ENCODE measurements around the gene ANKRD13D. TPM values are rescaled to one million over a fixed set of nuclear protein-coding genes. Genes with fewer than 3 reads are reported as not detected.

ANKRD13D gene
- polyA plus RNA-seq, 1 of the 3 experiments (the other 2 are of a cell fraction), result 50.2 TPM

DNA sequence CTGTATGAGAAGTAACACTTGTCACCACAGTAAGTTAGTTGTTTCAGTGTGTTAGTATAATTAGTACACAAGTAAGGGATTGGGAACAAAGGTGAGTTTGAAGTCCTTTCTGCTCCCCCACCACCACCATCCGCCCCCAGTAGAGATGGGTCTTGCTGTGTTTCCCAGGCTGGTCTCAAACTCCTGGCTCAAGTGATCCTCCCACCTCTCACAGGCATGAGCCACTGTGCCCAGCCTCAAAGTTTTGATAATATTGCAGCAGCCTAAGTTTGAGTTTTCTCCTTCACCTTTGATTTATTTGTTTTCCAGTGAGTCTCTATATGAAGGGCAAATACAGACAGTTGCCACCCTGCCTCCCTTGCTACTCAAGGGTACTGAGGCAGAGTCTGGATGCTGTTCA is 46.6 kb upstream of the ANKRD13D start:
- peak overlapping the region; percentile 9 to 18; a peak in 3 of 4 replicates for H3K27ac ChIP-seq (ENCODE audit: low read depth in 2 of 2, low read length in 1 of 2)
- H3K9me2 ChIP-seq, result no peaks in the 10 kb centered on the region
- no CpG with 5 or more reads among the region's 1 CpG for WGBS (ENCODE audit: low lambda C conversion rate)
- H4K20me1 ChIP-seq (ENCODE audit: insufficient read depth), result peaks cover 29% of the 10 kb centered on the region
- peak overlapping the region; percentile 99 for H3K4me2 ChIP-seq
- ChIA-PET CTCF (interaction anchor here (0.7 to 1.8 kb wide), 2 partner anchors 19 to 140 kb away, joined by 3 to 10 read pairs; no protein-coding TSS in a partner anchor), POLR2A (no interaction called here)
- peak overlapping the region; percentile 0 to 89; a peak in 1 of 4 replicates for H3K4me3 ChIP-seq (ENCODE audit: low read depth in 2 of 2, low read length in 1 of 2)
- TF ChIP-seq TEAD4 (IDR thresholded peaks at IDR 0.05; ENCODE audit: borderline replicate concordance, insufficient read depth) (no peak), FOXJ3 (CRISPR knock-in tag; IDR thresholded peaks at IDR 0.05) (no peak), TCF12 (IDR thresholded peaks at IDR 0.05) (no peak), MXI1 (IDR thresholded peaks at IDR 0.05; ENCODE audit: low read depth, low read length) (no peak), GATA2 (CRISPR knock-in tag; IDR thresholded peaks at IDR 0.05) (no peak), YY1 (IDR thresholded peaks at IDR 0.05; ENCODE audit: low read depth) (no peak), SIN3A (IDR thresholded peaks at IDR 0.05; ENCODE audit: borderline replicate concordance, low read depth, low read length) (no peak)
- TF ChIP-seq, protein P1, sequence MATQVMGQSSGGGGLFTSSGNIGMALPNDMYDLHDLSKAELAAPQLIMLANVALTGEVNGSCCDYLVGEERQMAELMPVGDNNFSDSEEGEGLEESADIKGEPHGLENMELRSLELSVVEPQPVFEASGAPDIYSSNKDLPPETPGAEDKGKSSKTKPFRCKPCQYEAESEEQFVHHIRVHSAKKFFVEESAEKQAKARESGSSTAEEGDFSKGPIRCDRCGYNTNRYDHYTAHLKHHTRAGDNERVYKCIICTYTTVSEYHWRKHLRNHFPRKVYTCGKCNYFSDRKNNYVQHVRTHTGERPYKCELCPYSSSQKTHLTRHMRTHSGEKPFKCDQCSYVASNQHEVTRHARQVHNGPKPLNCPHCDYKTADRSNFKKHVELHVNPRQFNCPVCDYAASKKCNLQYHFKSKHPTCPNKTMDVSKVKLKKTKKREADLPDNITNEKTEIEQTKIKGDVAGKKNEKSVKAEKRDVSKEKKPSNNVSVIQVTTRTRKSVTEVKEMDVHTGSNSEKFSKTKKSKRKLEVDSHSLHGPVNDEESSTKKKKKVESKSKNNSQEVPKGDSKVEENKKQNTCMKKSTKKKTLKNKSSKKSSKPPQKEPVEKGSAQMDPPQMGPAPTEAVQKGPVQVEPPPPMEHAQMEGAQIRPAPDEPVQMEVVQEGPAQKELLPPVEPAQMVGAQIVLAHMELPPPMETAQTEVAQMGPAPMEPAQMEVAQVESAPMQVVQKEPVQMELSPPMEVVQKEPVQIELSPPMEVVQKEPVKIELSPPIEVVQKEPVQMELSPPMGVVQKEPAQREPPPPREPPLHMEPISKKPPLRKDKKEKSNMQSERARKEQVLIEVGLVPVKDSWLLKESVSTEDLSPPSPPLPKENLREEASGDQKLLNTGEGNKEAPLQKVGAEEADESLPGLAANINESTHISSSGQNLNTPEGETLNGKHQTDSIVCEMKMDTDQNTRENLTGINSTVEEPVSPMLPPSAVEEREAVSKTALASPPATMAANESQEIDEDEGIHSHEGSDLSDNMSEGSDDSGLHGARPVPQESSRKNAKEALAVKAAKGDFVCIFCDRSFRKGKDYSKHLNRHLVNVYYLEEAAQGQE (IDR thresholded peaks at IDR 0.05; ENCODE audit: low read depth, low read length), result no peak
- H3K4me1 ChIP-seq (ENCODE audit: control insufficient read depth in 1 of 2, insufficient read depth in 2 of 2, low read depth in 1 of 2, low read length in 1 of 2), result peaks cover 7 to 24% of the 10 kb centered on the region in 2 experiments; a peak in 3 of 4 replicates
- H3K36me3 ChIP-seq (replicated peaks in 1 of 2; ENCODE audit: control insufficient read depth in 1 of 2, insufficient read depth in 2 of 2, low read length in 1 of 2), result peaks cover 28 to 37% of the 10 kb centered on the region in 2 experiments
- peaks cover 21% of the 10 kb centered on the region for H3F3A ChIP-seq (replicated peaks; ENCODE audit: insufficient read depth)
- no peaks in the 10 kb centered on the region for H3K27me3 ChIP-seq (ENCODE audit: insufficient read depth)
- H3K9me3 ChIP-seq, result no peaks in the 10 kb centered on the region
- no peak overlapping the region for H2AFZ ChIP-seq (ENCODE audit: low read depth)
- DNase-seq, result no peak
- H3K79me2 ChIP-seq (ENCODE audit: insufficient read depth), result peaks cover 67% of the 10 kb centered on the region
- H3K9ac ChIP-seq, result no peak overlapping the region

DNA sequence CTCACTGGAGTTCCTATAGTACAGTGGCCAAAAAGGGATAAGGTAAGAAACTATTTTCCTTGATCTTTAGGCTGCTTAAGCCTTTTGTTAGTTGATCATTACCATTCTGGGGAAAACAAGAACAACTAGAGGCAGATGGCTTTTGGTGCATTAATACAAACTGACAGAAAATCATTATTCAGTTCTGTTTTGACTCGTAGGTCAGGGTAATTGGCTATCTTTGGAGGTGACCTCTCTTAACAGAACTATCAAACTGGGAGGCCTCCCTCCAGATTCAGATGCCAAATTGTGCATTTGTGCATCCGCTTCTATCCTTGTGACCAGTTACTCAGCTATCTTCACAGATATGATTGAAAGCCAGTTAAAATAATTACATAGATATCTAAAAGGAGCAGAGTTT is 46.1 kb upstream of the ANKRD13D start:
- H3K79me2 ChIP-seq (ENCODE audit: insufficient read depth), result peaks cover 66% of the 10 kb centered on the region
- H3F3A ChIP-seq (replicated peaks; ENCODE audit: insufficient read depth), result peaks cover 19% of the 10 kb centered on the region
- H3K9me2 ChIP-seq, result no peaks in the 10 kb centered on the region
- H4K20me1 ChIP-seq (ENCODE audit: insufficient read depth), result peaks cover 32% of the 10 kb centered on the region
- H3K9me3 ChIP-seq, result no peaks in the 10 kb centered on the region
- H2AFZ ChIP-seq (ENCODE audit: low read depth), result no peak overlapping the region
- H3K36me3 ChIP-seq (replicated peaks in 1 of 2; ENCODE audit: control insufficient read depth in 1 of 2, insufficient read depth in 2 of 2, low read length in 1 of 2), result peaks cover 34 to 42% of the 10 kb centered on the region in 2 experiments
- peaks cover 7 to 24% of the 10 kb centered on the region in 2 experiments; a peak in 3 of 4 replicates for H3K4me1 ChIP-seq (ENCODE audit: control insufficient read depth in 1 of 2, insufficient read depth in 2 of 2, low read depth in 1 of 2, low read length in 1 of 2)
- ChIA-PET POLR2A (no interaction called here), CTCF (interaction anchor here (0.7 to 2.4 kb wide), 4 partner anchors 19 to 162 kb away, joined by 3 to 10 read pairs (median 6); no protein-coding TSS in a partner anchor)
- DNase-seq, result no peak
- TF ChIP-seq ELF1 (IDR thresholded peaks at IDR 0.05), result no peak
- no peak for TF ChIP-seq MXI1 (IDR thresholded peaks at IDR 0.05; ENCODE audit: low read depth, low read length)
- TF ChIP-seq, protein P2, sequence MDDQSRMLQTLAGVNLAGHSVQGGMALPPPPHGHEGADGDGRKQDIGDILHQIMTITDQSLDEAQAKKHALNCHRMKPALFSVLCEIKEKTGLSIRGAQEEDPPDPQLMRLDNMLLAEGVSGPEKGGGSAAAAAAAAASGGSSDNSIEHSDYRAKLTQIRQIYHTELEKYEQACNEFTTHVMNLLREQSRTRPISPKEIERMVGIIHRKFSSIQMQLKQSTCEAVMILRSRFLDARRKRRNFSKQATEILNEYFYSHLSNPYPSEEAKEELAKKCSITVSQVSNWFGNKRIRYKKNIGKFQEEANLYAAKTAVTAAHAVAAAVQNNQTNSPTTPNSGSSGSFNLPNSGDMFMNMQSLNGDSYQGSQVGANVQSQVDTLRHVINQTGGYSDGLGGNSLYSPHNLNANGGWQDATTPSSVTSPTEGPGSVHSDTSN (IDR thresholded peaks at IDR 0.05), result peak; percentile 47; the same call in 1 of the 2 replicates
- no peak for TF ChIP-seq EZH2phosphoT487 (IDR thresholded peaks at IDR 0.05; ENCODE audit: borderline replicate concordance, low read depth)
- peak in 1 of 2 experiments; percentile 24; a peak in 1 of 4 replicates for TF ChIP-seq EP300 (IDR thresholded peaks at IDR 0.05; ENCODE audit: borderline replicate concordance in 1 of 2, low read depth in 1 of 2, low read length in 1 of 2)
- TF ChIP-seq FOXJ3 (CRISPR knock-in tag; IDR thresholded peaks at IDR 0.05), result no peak
- TF ChIP-seq SMC3 (IDR thresholded peaks at IDR 0.05; ENCODE audit: low read depth, low read length), result no peak
- no peak for TF ChIP-seq GABPA (IDR thresholded peaks at IDR 0.05; ENCODE audit: low read depth)
- TF ChIP-seq CHD2 (IDR thresholded peaks at IDR 0.05; ENCODE audit: low read length, partially characterized antibody), result no peak
- no peak for TF ChIP-seq GATA2 (CRISPR knock-in tag; IDR thresholded peaks at IDR 0.05)
- TF ChIP-seq SIN3A (IDR thresholded peaks at IDR 0.05; ENCODE audit: borderline replicate concordance, low read depth, low read length), result no peak
- TF ChIP-seq TCF12 (IDR thresholded peaks at IDR 0.05), result peak; percentile 52; the same call in 1 of the 2 replicates
- H3K4me2 ChIP-seq, result peak overlapping the region; percentile 99
- H3K27me3 ChIP-seq (ENCODE audit: insufficient read depth), result no peaks in the 10 kb centered on the region
- no peak overlapping the region for H3K9ac ChIP-seq
- H3K27ac ChIP-seq (ENCODE audit: low read depth in 2 of 2, low read length in 1 of 2), result peak overlapping the region in 1 of 2 experiments; percentile 18; a peak in 2 of 4 replicates
- 60% methylated on average over 2 of the region's 2 CpGs for whole genome bisulfite sequencing (ENCODE audit: low lambda C conversion rate)
- H3K4me3 ChIP-seq (ENCODE audit: low read depth in 2 of 2, low read length in 1 of 2), result no peak overlapping the region

Data from SK-N-SH (cell line).